ENCODE measurements around the gene ZNF235.

DNA sequence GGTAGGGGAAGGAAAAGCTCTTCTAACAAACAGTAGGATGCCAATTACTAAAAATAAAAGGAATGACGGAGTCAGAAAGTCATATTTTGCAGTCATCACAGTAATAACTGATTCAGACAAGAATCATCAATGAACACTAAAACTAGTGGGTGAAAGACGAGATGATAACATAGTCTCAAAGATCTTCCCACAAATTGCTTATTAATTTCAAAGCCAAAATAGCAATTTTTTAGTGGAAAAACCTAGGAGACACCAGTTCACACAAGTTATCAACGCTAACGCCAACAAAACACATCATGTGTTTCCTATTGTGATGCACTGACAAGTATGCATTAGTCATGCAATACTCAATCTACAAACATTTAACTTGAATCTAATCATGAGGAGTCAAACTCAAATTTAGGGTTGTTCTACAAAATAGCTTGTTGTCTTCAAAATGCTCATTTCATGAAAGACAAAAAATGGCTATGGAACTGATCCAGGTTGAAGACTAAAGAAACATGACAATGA lies 26.6 kb downstream of the ZNF235 start:
- TF ChIP-seq, protein P1, sequence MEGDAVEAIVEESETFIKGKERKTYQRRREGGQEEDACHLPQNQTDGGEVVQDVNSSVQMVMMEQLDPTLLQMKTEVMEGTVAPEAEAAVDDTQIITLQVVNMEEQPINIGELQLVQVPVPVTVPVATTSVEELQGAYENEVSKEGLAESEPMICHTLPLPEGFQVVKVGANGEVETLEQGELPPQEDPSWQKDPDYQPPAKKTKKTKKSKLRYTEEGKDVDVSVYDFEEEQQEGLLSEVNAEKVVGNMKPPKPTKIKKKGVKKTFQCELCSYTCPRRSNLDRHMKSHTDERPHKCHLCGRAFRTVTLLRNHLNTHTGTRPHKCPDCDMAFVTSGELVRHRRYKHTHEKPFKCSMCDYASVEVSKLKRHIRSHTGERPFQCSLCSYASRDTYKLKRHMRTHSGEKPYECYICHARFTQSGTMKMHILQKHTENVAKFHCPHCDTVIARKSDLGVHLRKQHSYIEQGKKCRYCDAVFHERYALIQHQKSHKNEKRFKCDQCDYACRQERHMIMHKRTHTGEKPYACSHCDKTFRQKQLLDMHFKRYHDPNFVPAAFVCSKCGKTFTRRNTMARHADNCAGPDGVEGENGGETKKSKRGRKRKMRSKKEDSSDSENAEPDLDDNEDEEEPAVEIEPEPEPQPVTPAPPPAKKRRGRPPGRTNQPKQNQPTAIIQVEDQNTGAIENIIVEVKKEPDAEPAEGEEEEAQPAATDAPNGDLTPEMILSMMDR (IDR thresholded peaks at IDR 0.05; ENCODE audit: low read length) = no peak
- TF ChIP-seq EZH2 (optimal IDR thresholded peaks at IDR 0.05; ENCODE audit: low read depth, low read length) = no peak
- no peak for TF ChIP-seq EZH2phosphoT487 (IDR thresholded peaks at IDR 0.05; ENCODE audit: low read length)
